SK-N-SH (cell line): ENCODE data around the gene KIF9. TPM values are rescaled to one million over a fixed set of nuclear protein-coding genes. Genes with fewer than 3 reads are reported as not detected.

Experiments used
- CTCF ChIA-PET: fragments of 300-600, 350-600 bp; formaldehyde crosslinking; extraction: SDS; loops from one replicate; lab custom pipeline; 2021; lab: Yijun Ruan, JAX
- POLR2A ChIA-PET: fragments of 350-600 bp; sonication (Branson Sonifier 250); formaldehyde crosslinking; extraction: SDS; loops from one replicate; lab custom pipeline; 2020; ENCODE audit warnings: antibody characterized with exemption, inconsistent platforms; lab: Yijun Ruan, JAX
- DNase-seq: peaks from one replicate; pipeline ENCODE4 v3.0.0; 2012
- H2AFZ ChIP-seq: fragments of 200-600 bp; sonication (generic); 2 replicates; pipeline ENCODE4 v1.8.1; 2016; ENCODE audit warnings: antibody characterized with exemption, mild to moderate bottlenecking, low read depth
- H3F3A ChIP-seq: fragments of 200-600 bp; sonication (generic); replicated peaks from 2 replicates; pipeline ENCODE3; 2016; ENCODE audit warnings: antibody characterized with exemption, mild to moderate bottlenecking; ENCODE audit not compliant: insufficient read depth
- H3K27ac ChIP-seq, 2 experiments: fragments of 200-500 bp in 1 of 2; fragments of 200-600 bp in 1 of 2; sonication (Bioruptor generic) in 1 of 2; sonication (generic), shearing (Covaris generic) in 1 of 2; 2 replicates each; pipeline versions ENCODE4 v1.5.1 to v1.6.1; 2014 to 2016; ENCODE audit warnings: low read depth in 2 of 2, inconsistent platforms in 1 of 2, low read length in 1 of 2, mild to moderate bottlenecking in 1 of 2, mixed read lengths in 1 of 2
- H3K27me3 ChIP-seq: fragments of 200-600 bp; sonication (generic), shearing (Covaris generic); 2 replicates; pipeline ENCODE4 v1.6.1; 2016; ENCODE audit warnings: mixed run types; ENCODE audit not compliant: insufficient read depth
- H3K36me3 ChIP-seq, 2 experiments: fragments of 200-500 bp in 1 of 2; fragments of 200-600 bp in 1 of 2; sonication (Bioruptor generic) in 1 of 2; sonication (generic) in 1 of 2; replicated peaks in 1 of 2; 2 replicates each; pipeline versions ENCODE3 to v1.5.1; 2014 to 2016; ENCODE audit warnings: low read length in 1 of 2, mild to moderate bottlenecking in 1 of 2; ENCODE audit not compliant: insufficient read depth in 2 of 2, control insufficient read depth in 1 of 2
- H3K4me1 ChIP-seq, 2 experiments: fragments of 200-500 bp in 1 of 2; fragments of 200-600 bp in 1 of 2; sonication (Bioruptor generic) in 1 of 2; sonication (generic), shearing (Covaris generic) in 1 of 2; 2 replicates each; pipeline versions ENCODE4 v1.5.1 to v1.6.1; 2014 to 2016; ENCODE audit warnings: low read depth in 1 of 2, low read length in 1 of 2, mixed run types in 1 of 2; ENCODE audit not compliant: insufficient read depth in 2 of 2, control insufficient read depth in 1 of 2
- H3K4me2 ChIP-seq: fragments of 200-600 bp; sonication (generic), shearing (Covaris generic); 2 replicates; pipeline ENCODE4 v1.6.1; 2017; ENCODE audit warnings: mixed run types
- H3K4me3 ChIP-seq, 2 experiments: fragments of 200-500 bp in 1 of 2; fragments of 200-600 bp in 1 of 2; sonication (Bioruptor generic) in 1 of 2; sonication (generic), shearing (Covaris generic) in 1 of 2; 2 replicates each; pipeline versions ENCODE4 v1.5.1 to v1.8.1; 2014 to 2016; ENCODE audit warnings: low read depth in 2 of 2, inconsistent platforms in 1 of 2, low read length in 1 of 2, mild to moderate bottlenecking in 1 of 2, mixed read lengths in 1 of 2, moderate library complexity in 1 of 2
- H3K79me2 ChIP-seq: fragments of 200-600 bp; sonication (generic); 2 replicates; pipeline ENCODE4 v1.8.1; 2017; ENCODE audit warnings: mild to moderate bottlenecking; ENCODE audit not compliant: insufficient read depth
- H3K9ac ChIP-seq: fragments of 200-600 bp; sonication (generic); 2 replicates; pipeline ENCODE4 v1.6.1; 2017; ENCODE audit warnings: mixed run types
- H3K9me2 ChIP-seq: fragments of 200-600 bp; sonication (generic); 2 replicates; pipeline ENCODE4 v1.6.1; 2017; ENCODE audit warnings: mixed run types
- H3K9me3 ChIP-seq: fragments of 200-600 bp; sonication (generic); 2 replicates; pipeline ENCODE4 v1.6.1; 2017; ENCODE audit warnings: mixed run types, mild to moderate bottlenecking, moderate library complexity
- H4K20me1 ChIP-seq: fragments of 200-600 bp; sonication (generic); 2 replicates; pipeline ENCODE4 v1.6.1; 2017; ENCODE audit warnings: mild to moderate bottlenecking, mixed run types; ENCODE audit not compliant: insufficient read depth
- ELF1 ChIP-seq: IDR thresholded peaks from 2 replicates; pipeline ENCODE4 v1.4.0; 2012
- EP300 ChIP-seq, 2 experiments: IDR thresholded peaks; 2 replicates each; pipeline versions ENCODE4 v1.4.0 to v1.6.1; 2012; ENCODE audit warnings: borderline replicate concordance in 1 of 2, low read depth in 1 of 2, low read length in 1 of 2
- FOSL2 ChIP-seq: IDR thresholded peaks from 2 replicates; pipeline ENCODE4 v1.4.0; 2012; ENCODE audit warnings: low read depth, mild to moderate bottlenecking, moderate library complexity, borderline replicate concordance
- IRF3 ChIP-seq: fragments of 150-350 bp; IDR thresholded peaks from 2 replicates; pipeline ENCODE4 v1.6.1; 2016; ENCODE audit warnings: mild to moderate bottlenecking, low read depth, low read length
- MAX ChIP-seq: IDR thresholded peaks from 2 replicates; pipeline ENCODE4 v1.4.0; 2012; ENCODE audit warnings: low read depth
- NRF1 ChIP-seq: IDR thresholded peaks from 2 replicates; pipeline ENCODE4 v1.6.1; 2012; ENCODE audit warnings: low read depth, mild to moderate bottlenecking, low read length
- POLR2AphosphoS5 ChIP-seq: IDR thresholded peaks from 2 replicates; pipeline ENCODE4 v1.6.1; 2012; ENCODE audit warnings: low read depth, low read length
- RCOR1 ChIP-seq: fragments of 150-350 bp; IDR thresholded peaks from 2 replicates; pipeline ENCODE4 v1.6.1; 2017; ENCODE audit warnings: antibody characterized with exemption, low read length
- TCF12 ChIP-seq: IDR thresholded peaks from 2 replicates; pipeline ENCODE4 v1.4.0; 2012
- YY1 ChIP-seq: IDR thresholded peaks from 2 replicates; pipeline ENCODE4 v1.4.0; 2012; ENCODE audit warnings: low read depth, mild to moderate bottlenecking
- WGBS: methylation state at CpG from one replicate; pipeline ENCODE4 v1.1.6; 2017; ENCODE audit warnings: low lambda C conversion rate; 5-methylcytosine and 5-hydroxymethylcytosine counted together
- polyA plus RNA-seq, 3 experiments: library from polyadenylated mRNA; depleted of rRNA; stranded (reverse); fragments of >200 nt; gene quantifications; 2 replicates each; pipeline ENCODE4 v1.2.3, GENCODE V29; 2012
- TF ChIP-seq, protein P1 (sequence below): IDR thresholded peaks from 2 replicates; pipeline ENCODE4; 2012

Gene KIF9
- polyA plus RNA-seq, 1 of the 3 experiments (the other 2 are of a cell fraction) = 31.8 TPM

DNA sequence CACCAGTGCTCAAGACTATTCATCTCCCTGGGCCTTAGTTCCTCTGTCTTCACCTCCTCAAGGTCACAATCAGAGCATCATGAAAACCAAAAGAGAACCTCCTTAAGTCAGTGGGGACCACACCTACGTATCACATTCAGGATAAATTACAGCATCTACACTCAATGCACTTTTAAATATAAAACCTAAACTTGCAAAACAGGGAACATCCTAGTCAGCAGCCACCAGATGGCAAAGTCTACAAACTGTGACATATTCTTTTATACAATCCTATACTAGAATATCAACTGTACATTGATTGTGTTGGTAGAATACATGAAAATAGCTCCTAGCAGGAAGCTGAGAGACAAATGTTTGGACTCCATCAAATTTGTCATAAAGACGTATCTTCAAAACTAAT, 7.9 kb downstream of the KIF9 start:
- Histone ChIP-seq H3K27me3 (no peaks in the 10 kb centered on the region), H3K4me1 (no peaks in the 10 kb centered on the region), H3K9ac (no peak overlapping the region), H3K9me3 (no peaks in the 10 kb centered on the region), H3K4me2 (no peak overlapping the region), H3K79me2 (no peaks in the 10 kb centered on the region), H3F3A (no peaks in the 10 kb centered on the region), H3K9me2 (no peaks in the 10 kb centered on the region), H4K20me1 (no peaks in the 10 kb centered on the region), H3K36me3 (peaks cover 0 to 5% of the 10 kb centered on the region in 2 experiments), H3K27ac (no peak overlapping the region), H2AFZ (no peak overlapping the region), H3K4me3 (no peak overlapping the region)
- ChIA-PET POLR2A (no interaction called here), CTCF (no interaction called here)
- 98% methylated on average over 2 of the region's 2 CpGs for WGBS
- TF ChIP-seq, protein P1, sequence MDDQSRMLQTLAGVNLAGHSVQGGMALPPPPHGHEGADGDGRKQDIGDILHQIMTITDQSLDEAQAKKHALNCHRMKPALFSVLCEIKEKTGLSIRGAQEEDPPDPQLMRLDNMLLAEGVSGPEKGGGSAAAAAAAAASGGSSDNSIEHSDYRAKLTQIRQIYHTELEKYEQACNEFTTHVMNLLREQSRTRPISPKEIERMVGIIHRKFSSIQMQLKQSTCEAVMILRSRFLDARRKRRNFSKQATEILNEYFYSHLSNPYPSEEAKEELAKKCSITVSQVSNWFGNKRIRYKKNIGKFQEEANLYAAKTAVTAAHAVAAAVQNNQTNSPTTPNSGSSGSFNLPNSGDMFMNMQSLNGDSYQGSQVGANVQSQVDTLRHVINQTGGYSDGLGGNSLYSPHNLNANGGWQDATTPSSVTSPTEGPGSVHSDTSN = no peak
- TF ChIP-seq EP300 (IDR thresholded peaks at IDR 0.05; ENCODE audit: borderline replicate concordance in 1 of 2, low read depth in 1 of 2, low read length in 1 of 2) (no peak), ELF1 (no peak), POLR2AphosphoS5 (no peak), MAX (no peak), RCOR1 (no peak), FOSL2 (no peak), IRF3 (no peak), NRF1 (no peak)
- no peak for DNase-seq

GRCh38 chr3:47273564-47273963, 9.0 kb downstream of the KIF9 start:
- no peak overlapping the region for H2AFZ ChIP-seq
- no peaks in the 10 kb centered on the region for H4K20me1 ChIP-seq
- TF ChIP-seq NRF1 (no peak), TCF12 (no peak), YY1 (no peak), FOSL2 (no peak)
- CTCF ChIA-PET = interaction anchor here (1.0 kb wide), 1 partner anchor 51 kb away, joined by 3 read pairs; no protein-coding TSS in a partner anchor
- H3K36me3 ChIP-seq = peaks cover 0 to 5% of the 10 kb centered on the region in 2 experiments
- H3K27ac ChIP-seq = no peak overlapping the region
- H3K9me2 ChIP-seq = no peaks in the 10 kb centered on the region
- H3K79me2 ChIP-seq = no peaks in the 10 kb centered on the region
- no peaks in the 10 kb centered on the region for H3F3A ChIP-seq
- no peak overlapping the region for H3K9ac ChIP-seq
- H3K4me1 ChIP-seq = no peaks in the 10 kb centered on the region
- no peak overlapping the region for H3K4me2 ChIP-seq
- no peaks in the 10 kb centered on the region for H3K27me3 ChIP-seq
- H3K4me3 ChIP-seq = no peak overlapping the region
- no peak for DNase-seq
- H3K9me3 ChIP-seq = no peaks in the 10 kb centered on the region
- WGBS = 79% methylated on average over 5 of the region's 5 CpGs
- POLR2A ChIA-PET = no interaction called here
